HUES64 (cell line): ENCODE results near the gene TUBGCP5.
"Not testable (repeated sequence)": the region's sequence is repeated elsewhere in the genome, so short reads cannot be mapped to it uniquely, and the experiment has no call there.

Experiments
- H3K27ac ChIP-seq: 2 replicates; pipeline ENCODE4 v1.7.0; 2013; ENCODE audit warnings: low read depth, low read length, inconsistent platforms
- H3K27me3 ChIP-seq: 2 replicates; pipeline ENCODE4 v1.6.1; 2013; ENCODE audit warnings: mild to moderate bottlenecking, low read length; ENCODE audit not compliant: insufficient read depth
- H3K36me3 ChIP-seq: 2 replicates; pipeline ENCODE4 v1.6.1; 2013; ENCODE audit warnings: mild to moderate bottlenecking, low read length; ENCODE audit not compliant: insufficient read depth
- H3K4me1 ChIP-seq: 2 replicates; pipeline ENCODE4 v1.6.1; 2013; ENCODE audit warnings: mild to moderate bottlenecking, low read length, moderate library complexity; ENCODE audit not compliant: insufficient read depth
- H3K4me3 ChIP-seq: 2 replicates; pipeline ENCODE4 v1.5.1; 2013; ENCODE audit warnings: mild to moderate bottlenecking, low read length, moderate library complexity
- H3K9ac ChIP-seq: 2 replicates; pipeline ENCODE4 v1.6.1; 2013; ENCODE audit warnings: mild to moderate bottlenecking, low read depth, low read length
- H3K9me3 ChIP-seq: 2 replicates; pipeline ENCODE4 v1.6.1; 2013; ENCODE audit warnings: low read depth, low read length; ENCODE audit not compliant: insufficient read depth
- WGBS: fragments of 150-250, 120-280 bp; methylation state at CpG from one replicate; pipeline ENCODE4 v1.1.7; 2013; ENCODE audit warnings: missing lambda C conversion rate; 5-methylcytosine and 5-hydroxymethylcytosine counted together

TUBGCP5 gene

DNA sequence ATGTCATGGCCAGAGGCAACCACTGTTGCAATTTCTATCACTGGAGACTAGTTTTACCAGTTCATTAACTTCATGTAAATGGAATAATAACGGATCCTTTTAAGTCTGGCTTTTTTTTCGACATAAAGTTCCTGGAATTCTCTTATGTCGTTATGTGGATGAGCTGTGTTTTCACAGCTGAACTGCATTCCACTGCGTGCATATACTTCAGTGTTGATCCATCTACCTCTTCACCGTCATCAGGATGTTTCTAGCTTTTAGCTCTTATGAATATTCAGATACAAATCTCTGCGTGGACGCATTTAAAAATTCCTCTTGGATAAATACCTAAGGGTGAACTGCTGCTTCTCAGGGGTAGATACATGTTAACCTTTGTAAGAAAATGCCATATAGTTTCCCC is 43.6 kb downstream of the TUBGCP5 start:
- H3K4me1 ChIP-seq, result no peaks in the 10 kb centered on the region
- H3K9ac ChIP-seq, result no peak overlapping the region
- H3K4me3 ChIP-seq, result no peak overlapping the region
- 99% methylated on average over 7 of the region's 7 CpGs for WGBS
- H3K9me3 ChIP-seq, result no peaks in the 10 kb centered on the region
- H3K27me3 ChIP-seq, result no peaks in the 10 kb centered on the region
- peaks cover 36% of the 10 kb centered on the region for H3K36me3 ChIP-seq
- no peak overlapping the region for H3K27ac ChIP-seq

DNA sequence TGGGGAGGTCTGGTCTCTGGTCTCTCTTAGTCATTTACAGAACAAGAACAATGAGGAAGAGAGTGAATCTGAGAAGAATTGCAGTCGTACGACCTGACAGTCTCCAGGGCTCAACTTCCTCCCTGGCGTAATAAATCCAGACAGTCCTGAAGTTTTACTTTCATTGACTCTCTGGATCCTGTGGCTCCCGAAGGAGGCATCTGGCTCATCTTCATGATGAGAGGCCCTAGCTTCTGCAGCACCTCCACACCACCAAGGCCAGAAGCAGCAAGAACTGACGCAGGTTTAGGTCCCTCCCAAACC is 47.4 kb downstream of the TUBGCP5 start:
- peaks cover 11% of the 10 kb centered on the region for H3K36me3 ChIP-seq
- H3K27ac ChIP-seq, result no peak overlapping the region
- H3K9me3 ChIP-seq, result no peaks in the 10 kb centered on the region
- no peaks in the 10 kb centered on the region for H3K4me1 ChIP-seq
- no peak overlapping the region for H3K9ac ChIP-seq
- H3K4me3 ChIP-seq, result no peak overlapping the region
- WGBS, result 94% methylated on average over 5 of the region's 5 CpGs
- H3K27me3 ChIP-seq, result no peaks in the 10 kb centered on the region

DNA sequence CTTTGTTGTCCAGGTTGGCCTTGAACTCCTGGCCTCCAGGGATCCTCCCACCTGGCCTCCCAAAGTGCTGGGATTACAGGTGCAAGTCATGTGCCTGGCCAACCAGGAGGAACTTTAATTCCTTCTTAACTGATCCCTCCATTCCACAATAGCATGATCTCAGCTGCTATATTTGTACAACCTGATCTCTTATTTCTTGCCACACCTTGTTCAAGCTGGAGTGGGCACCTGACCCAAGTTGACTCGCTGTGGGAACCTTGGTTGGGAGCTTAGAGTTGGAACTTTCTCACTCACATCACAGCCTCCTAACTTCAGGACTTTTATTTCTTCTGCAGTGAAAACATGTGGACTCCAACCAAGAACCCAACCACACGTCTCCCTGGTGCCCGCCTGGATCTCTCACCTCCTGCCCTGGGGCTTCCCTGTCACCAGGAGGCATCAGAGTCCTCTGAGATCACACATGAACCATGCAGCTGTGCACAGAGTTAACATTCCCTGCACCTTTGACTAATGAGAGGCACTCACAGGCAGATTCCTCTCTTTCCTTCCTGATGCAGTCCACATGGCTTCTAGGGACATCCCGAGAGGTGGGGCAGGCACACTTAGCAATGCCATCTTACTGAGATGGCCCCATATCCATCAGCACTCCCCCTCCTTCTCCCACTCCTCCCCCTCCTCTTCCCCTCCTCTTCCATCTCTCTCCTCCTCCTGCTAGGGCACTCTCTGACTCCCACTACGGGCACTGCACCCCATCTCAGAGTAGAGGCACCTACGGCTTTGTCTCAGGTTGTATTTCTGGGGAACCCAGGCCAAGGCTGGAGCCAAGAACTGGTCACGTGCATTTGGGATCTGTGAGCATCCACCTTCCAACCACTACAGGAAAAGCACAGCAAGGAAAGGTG is 49.5 kb downstream of the TUBGCP5 start:
- Histone ChIP-seq H3K4me1 (no peaks in the 10 kb centered on the region), H3K36me3 (peaks cover 7% of the 10 kb centered on the region), H3K27me3 (no peaks in the 10 kb centered on the region), H3K27ac (no peak overlapping the region), H3K9me3 (no peaks in the 10 kb centered on the region), H3K4me3 (no peak overlapping the region), H3K9ac (no peak overlapping the region)
- WGBS, result 89% methylated on average over 7 of the region's 7 CpGs

DNA sequence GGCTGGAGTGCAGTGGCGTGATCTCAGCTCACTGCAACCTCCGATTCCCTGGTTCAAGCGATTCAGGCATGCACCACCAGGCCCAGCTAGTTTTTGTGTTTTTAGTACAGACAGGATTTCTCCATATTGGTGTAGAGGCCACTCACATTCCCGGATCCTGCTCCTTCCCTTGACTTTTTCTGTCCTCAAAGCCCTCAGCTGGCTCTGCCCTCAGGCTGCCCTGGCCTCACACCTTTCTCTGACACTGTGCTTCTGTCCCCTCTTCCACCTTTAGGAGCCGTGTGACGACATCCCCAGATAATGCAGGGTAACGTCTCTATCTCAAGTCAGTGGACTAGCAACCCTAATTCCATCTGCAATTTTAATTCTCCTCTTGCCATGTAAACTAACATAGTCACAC is 50.6 kb downstream of the TUBGCP5 start:
- H3K9me3 ChIP-seq, result no peaks in the 10 kb centered on the region
- no peaks in the 10 kb centered on the region for H3K4me1 ChIP-seq
- no peak overlapping the region for H3K27ac ChIP-seq
- H3K36me3 ChIP-seq, result no peaks in the 10 kb centered on the region
- H3K27me3 ChIP-seq, result no peaks in the 10 kb centered on the region
- no peak overlapping the region for H3K4me3 ChIP-seq
- H3K9ac ChIP-seq, result no peak overlapping the region
- WGBS, result 89% methylated on average over 7 of the region's 7 CpGs

DNA sequence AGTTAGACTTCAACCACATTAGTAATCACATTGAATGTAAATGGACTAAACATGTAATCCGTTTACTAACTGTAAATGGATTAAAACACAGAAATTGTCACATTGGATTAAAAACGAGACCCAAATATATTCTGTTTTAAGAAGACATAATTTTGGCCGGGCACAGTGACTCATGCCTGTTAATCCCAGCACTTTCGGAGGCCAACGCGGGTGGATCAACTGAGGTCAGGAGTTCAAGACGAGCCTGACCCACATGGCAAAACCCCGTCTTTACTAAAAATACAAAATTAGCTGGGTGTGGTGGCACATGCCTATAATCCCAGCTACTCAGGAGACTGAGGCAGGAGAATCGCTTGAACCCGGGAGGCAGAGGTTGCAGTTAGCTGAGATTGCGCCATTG is 57.4 kb downstream of the TUBGCP5 start:
- H3K4me3 ChIP-seq, H3K4me1 ChIP-seq, H3K9ac ChIP-seq, H3K36me3 ChIP-seq, H3K9me3 ChIP-seq, H3K27ac ChIP-seq: not testable (repeated sequence)
- WGBS, result 91% methylated on average over 11 of the region's 11 CpGs
- H3K27me3 ChIP-seq, result peaks cover 36% of the 10 kb centered on the region

DNA sequence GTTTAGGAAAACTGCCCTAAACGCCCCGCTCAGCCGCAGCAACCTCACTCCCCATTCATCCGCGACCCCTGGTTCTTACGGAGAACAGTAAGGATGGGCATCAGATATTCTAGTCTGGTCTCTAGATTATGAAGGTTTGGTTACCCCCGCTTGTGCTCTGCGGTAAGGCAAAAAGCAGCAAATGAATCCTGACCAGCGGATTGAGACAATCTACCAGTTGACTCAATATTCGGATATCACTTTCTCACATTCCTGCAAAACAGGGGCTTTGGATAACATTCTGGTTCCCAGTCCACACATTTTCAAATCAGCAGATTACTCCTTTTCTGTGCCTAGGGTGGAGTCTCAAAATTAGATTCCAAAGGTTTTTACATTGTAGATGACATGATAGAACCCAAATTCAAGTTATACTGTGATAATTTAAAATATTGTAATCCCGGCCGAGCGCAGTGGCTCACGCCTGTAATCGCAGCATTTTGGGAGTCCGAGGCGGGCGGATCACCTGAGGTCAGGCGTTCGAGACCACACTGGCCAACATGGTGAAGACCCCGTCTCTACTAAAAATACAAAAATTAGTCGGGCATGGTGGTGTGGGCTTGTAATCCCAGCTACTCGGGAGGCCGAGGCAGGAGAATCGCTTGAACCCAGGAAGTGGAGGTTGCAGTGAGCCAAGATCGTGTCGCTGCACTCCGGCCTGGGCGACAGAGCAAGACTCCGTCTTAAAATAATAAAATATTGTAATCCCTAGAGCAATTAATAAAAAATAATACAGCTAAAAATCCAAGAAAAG is 58.1 kb downstream of the TUBGCP5 start:
- Histone ChIP-seq H3K27ac (no peak overlapping the region), H3K36me3 (no peaks in the 10 kb centered on the region), H3K9me3 (no peaks in the 10 kb centered on the region), H3K9ac (peak overlapping the region; percentile 71), H3K27me3 (peaks cover 36% of the 10 kb centered on the region), H3K4me1 (peaks cover 9% of the 10 kb centered on the region), H3K4me3 (peak overlapping the region; percentile 72)
- WGBS, result 64% methylated on average over 27 of the region's 30 CpGs

DNA sequence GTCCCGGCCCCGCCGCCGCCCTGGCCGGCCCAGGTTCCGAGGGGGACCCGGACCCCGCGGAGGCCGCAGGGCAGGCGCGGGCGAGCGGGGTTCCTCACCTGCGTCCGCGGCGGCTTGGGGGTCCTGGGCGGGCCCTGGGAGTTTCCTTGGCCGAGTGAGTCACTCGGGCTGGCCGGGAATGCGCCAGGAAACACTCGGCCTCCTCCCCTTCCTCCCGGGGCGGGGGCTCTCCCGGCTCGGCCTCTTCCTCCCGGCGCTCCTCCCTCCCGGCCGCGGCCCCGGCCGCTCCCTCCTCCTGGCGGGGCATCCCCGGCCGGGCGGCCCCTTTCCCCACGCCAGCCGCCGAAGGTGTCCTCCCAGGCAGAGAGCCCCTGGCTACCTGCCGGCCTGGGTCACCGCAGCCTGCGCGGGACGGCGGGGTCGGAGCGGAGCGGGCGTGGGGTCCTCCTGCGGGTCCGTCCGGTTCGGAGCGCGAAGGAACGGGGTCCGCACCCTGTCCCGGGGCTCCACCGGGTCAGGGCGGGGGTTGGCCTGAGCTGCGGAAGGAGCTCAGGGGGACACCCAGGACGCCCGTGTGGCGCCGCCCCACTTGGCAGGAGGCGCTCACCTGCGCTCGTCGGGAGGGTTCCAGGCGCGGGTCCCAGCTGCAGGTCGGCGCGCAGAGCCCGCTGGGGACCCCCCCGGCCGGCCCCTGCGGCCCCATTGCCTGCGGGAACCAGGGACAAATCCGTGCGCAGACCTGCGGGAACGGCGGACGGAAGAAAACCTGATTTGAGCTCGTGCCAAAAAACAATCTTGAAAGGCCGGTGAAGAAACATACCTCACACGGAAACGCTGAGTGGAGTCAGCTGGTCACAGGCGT is 58.9 kb downstream of the TUBGCP5 start, which contains the start of gene CYFIP1:
Gene CYFIP1 (minus strand): TSS at position 180 of the 862 bp plus-strand sequence. CDS start 33,083 bp downstream, outside the sequence.
- Histone ChIP-seq H3K9ac (peak within 1 kb of the TSS; percentile 71), H3K27me3 (peaks cover 36% of the 10 kb centered on the region), H3K4me1 (peaks cover 9% of the 10 kb centered on the region), H3K9me3 (no peaks in the 10 kb centered on the region), H3K36me3 (no peaks in the 10 kb centered on the region), H3K4me3 (peak within 1 kb of the TSS; percentile 72), H3K27ac (no peak within 1 kb of the TSS)
- under 1% methylated on average over 91 of the region's 93 CpGs for WGBS

DNA sequence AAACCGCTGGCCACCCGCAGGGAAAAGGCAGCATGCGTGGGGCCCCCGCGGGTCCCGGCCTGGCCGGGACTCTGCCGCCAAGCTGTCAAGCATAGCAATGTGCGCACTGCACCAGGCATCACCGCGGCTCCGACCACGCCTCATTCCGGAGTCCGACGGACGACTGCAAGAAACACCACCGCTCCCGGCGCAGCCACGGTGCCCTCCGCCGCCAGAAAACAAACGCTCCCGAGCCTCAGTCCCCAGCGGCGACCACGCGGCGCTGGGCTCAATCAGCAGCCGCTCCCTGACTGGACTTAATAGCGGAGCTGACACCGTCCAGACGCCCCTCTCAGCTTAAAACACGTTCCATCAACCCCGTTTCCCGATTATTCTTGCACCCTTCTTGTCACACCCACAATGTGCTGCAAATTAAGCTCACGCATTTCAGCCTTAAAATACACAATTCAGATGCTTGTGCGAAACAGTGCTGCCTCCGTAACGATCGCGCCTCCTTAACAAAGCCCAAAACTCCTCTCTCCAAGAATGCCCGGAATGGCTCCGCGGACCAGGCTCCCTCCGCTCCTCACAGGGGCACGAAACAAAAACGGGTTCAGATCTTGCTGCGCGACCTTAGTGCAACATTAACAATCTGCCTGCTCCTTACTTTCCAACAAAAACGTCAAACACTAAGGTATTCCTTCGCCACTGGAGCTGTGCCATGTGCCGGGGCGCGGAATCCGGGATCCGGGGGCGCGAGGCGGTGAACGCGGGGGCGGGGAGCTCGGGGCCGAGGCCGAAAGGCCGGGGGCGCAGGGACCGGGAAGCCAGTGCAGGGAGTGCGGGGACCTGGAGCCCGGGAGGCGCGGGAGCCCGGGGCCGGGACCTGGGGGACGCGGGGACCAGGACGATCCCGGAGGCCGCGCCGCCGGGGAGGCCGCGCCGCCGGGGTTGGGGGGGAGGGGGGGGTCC is 59.9 kb downstream of the TUBGCP5 start:
- no peak overlapping the region for H3K27ac ChIP-seq

DNA sequence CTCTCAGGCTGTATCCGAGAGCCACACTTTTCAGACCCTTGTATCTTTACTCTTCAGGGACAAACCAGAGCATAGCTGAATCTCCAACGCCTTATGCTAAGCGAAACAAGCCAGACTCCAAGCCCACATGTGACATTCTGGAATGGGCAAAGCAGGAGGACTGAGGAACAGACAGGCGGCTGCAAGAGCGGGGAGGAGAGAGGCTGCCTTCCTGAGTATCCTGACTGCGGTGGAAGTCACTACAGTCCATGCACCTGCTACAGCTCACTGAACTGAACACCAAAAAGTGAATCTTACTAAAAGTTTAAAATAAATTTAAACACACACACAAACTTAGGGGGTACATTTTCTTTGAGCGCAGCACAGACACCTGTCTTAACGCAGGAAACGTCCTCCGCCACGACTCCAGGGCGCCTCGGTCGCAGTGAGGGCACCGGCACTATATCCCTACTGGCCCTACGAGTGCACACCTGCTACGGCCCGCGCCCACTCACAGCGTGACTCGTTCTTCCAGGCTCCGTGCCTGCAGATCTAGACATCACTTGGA is 60.6 kb downstream of the TUBGCP5 start:
- peaks cover 9% of the 10 kb centered on the region for H3K4me1 ChIP-seq
- H3K27ac ChIP-seq, result no peak overlapping the region
- WGBS, result 14% methylated on average over 22 of the region's 22 CpGs
- no peaks in the 10 kb centered on the region for H3K9me3 ChIP-seq
- peak overlapping the region; percentile 72 for H3K4me3 ChIP-seq
- no peaks in the 10 kb centered on the region for H3K36me3 ChIP-seq
- H3K27me3 ChIP-seq, result peaks cover 36% of the 10 kb centered on the region
- H3K9ac ChIP-seq, result peak overlapping the region; percentile 62

More for the DNA sequence above, 59.9 kb downstream of the TUBGCP5 start:
- H3K9ac ChIP-seq, result peak overlapping the region; percentile 62
- under 1% methylated on average over 88 of the region's 88 CpGs for WGBS
- H3K4me1 ChIP-seq, result peaks cover 9% of the 10 kb centered on the region
- no peaks in the 10 kb centered on the region for H3K36me3 ChIP-seq
- H3K9me3 ChIP-seq, result no peaks in the 10 kb centered on the region
- peak overlapping the region; percentile 72 for H3K4me3 ChIP-seq
- peaks cover 36% of the 10 kb centered on the region for H3K27me3 ChIP-seq

DNA sequence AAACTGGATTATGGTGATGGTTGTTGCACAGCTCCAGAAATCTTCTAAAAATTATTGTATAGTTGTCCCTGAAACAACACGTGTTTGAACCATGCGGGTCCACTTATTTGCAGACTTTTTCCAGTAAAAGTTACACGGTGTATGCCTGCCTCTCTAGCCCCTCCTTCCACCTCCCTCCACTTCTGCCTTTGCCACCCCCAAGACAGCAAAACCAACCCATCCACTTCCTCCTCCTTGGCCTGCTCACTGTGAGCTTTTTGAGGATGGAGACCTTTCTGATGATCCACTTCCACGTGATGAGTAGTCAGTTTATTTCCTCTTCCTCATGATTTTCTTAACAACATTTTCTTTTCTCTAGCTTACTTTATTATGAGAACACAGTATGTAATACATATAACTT is 64.6 kb downstream of the TUBGCP5 start:
- no peak overlapping the region for H3K27ac ChIP-seq
- no peak overlapping the region for H3K4me3 ChIP-seq
- 92% methylated on average over 4 of the region's 4 CpGs for WGBS
- peaks cover 6% of the 10 kb centered on the region; the same call in 1 of the 2 replicates for H3K4me1 ChIP-seq
- peaks cover 20% of the 10 kb centered on the region for H3K27me3 ChIP-seq
- no peak overlapping the region for H3K9ac ChIP-seq
- no peaks in the 10 kb centered on the region; the same call in 1 of the 2 replicates for H3K9me3 ChIP-seq
- no peaks in the 10 kb centered on the region for H3K36me3 ChIP-seq
